C4-2B (cell line): ENCODE data around the gene DBN1.

Experiments
- ZFX ChIP-seq: fragments of 450-650 bp; IDR thresholded peaks from 2 replicates; pipeline ENCODE4 v1.6.1; 2017
- TF ChIP-seq, protein P1 (sequence below): fragments of 450-650 bp; conservative IDR thresholded peaks from 2 replicates; pipeline ENCODE4 v1.5.1; 2017; ENCODE audit warnings: mild to moderate bottlenecking

DNA sequence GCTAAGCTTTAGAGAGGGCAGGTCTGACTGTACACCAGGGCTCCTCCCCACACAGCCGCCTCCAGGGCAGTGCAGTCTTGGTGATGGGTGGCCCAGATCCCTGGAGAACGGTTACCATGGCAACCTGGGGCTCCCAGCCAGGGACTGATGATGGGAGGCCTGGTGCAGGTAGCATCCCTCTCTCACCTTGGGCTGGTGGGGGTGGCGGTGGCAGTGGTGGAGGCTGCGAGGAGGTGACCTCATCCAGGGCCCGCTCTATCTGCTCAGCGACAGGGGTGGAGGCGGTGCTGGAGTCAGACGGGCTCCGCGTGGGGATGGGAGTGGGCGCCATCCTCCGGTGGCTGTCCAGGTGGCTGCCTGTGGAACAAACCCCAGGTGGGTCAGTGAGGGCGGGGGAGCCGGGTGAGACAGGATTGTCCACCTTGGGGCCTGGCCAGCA lies 14.5 kb downstream of the DBN1 start:
- TF ChIP-seq, protein P1, sequence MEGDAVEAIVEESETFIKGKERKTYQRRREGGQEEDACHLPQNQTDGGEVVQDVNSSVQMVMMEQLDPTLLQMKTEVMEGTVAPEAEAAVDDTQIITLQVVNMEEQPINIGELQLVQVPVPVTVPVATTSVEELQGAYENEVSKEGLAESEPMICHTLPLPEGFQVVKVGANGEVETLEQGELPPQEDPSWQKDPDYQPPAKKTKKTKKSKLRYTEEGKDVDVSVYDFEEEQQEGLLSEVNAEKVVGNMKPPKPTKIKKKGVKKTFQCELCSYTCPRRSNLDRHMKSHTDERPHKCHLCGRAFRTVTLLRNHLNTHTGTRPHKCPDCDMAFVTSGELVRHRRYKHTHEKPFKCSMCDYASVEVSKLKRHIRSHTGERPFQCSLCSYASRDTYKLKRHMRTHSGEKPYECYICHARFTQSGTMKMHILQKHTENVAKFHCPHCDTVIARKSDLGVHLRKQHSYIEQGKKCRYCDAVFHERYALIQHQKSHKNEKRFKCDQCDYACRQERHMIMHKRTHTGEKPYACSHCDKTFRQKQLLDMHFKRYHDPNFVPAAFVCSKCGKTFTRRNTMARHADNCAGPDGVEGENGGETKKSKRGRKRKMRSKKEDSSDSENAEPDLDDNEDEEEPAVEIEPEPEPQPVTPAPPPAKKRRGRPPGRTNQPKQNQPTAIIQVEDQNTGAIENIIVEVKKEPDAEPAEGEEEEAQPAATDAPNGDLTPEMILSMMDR, result no peak
- no peak for TF ChIP-seq ZFX
